Measurements from ENCODE around the gene NKAIN2. TPM values are rescaled to one million over a fixed set of nuclear protein-coding genes. Genes with fewer than 3 reads are reported as not detected.

Gene NKAIN2
- total RNA-seq, 2 donors from 2014 or later, result 0.68 TPM; not detected in 1

DNA sequence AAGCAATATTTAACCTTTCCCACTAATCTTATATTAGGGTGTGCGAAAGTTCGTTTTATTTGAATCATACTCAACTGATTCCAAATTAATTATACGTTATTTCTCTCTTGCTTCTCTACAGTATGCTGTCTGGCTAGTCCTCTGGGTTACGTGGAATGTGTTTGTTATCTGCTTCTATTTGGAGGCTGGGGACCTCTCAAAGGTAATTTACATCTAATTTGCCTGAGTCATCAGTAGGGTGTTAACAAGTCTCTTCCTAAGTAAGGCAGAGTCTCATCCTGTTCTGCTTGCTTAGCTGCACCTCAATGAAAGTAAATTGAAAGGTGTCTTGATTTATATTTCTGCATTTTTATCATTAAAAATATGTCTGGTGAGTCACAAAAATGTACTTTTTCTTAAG lies 551.5 kb downstream of the NKAIN2 start:
- no peak overlapping the region for H3K27ac ChIP-seq
- WGBS, result 88% methylated on average over 4 of the region's 4 CpGs
- H3K9me3 ChIP-seq, result no peaks in the 10 kb centered on the region
- H3K36me3 ChIP-seq, result no peaks in the 10 kb centered on the region
- no peaks in the 10 kb centered on the region for H3K4me1 ChIP-seq (replicated peaks)
- no peak for DNase-seq (ENCODE audit: low spot score)
- intact Hi-C loops (cut with DNase I), result no loop called here
- H3K4me3 ChIP-seq, result no peak overlapping the region
- TF ChIP-seq POLR2A (IDR thresholded peaks at IDR 0.05), result no peak
- TF ChIP-seq CTCF (IDR thresholded peaks at IDR 0.05), result no peak
- no peak for TF ChIP-seq POLR2AphosphoS5 (IDR thresholded peaks at IDR 0.05)
- no peaks in the 10 kb centered on the region for H3K27me3 ChIP-seq (replicated peaks; ENCODE audit: insufficient read depth)

DNA sequence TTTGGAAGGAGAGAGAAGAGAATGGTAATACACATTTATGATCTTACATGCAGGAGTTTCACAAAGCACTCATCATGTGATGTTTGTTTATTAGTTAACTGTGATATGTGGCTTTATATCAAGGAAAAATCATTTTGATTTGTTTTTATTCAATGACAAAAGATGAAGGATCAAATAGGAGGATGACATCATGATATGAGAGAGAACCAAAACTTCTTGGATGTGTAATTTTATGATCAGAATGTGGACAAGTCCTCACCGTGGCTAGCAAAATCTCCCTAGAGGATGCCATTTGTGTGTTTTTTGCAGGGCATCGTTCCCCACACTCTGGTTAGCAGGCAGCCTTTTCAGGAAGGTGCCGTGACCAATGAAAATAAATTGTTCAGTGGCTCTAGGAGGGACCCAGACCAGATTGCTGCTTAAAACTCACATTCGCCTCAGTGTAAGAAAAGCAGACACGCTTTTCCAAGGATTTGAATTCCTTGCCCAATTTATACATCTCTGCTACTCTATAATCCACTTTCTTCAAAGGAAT lies 552.7 kb downstream of the NKAIN2 start:
- Histone ChIP-seq H3K4me1 (replicated peaks) (no peaks in the 10 kb centered on the region), H3K4me3 (no peak overlapping the region), H3K27ac (no peak overlapping the region), H3K9me3 (no peaks in the 10 kb centered on the region), H3K36me3 (no peaks in the 10 kb centered on the region), H3K27me3 (replicated peaks; ENCODE audit: insufficient read depth) (no peaks in the 10 kb centered on the region)
- WGBS, result 75% methylated on average over 5 of the region's 5 CpGs
- intact Hi-C loops (cut with DNase I), result no loop called here
- no peak for DNase-seq (ENCODE audit: low spot score)
- no peak for TF ChIP-seq POLR2AphosphoS5 (IDR thresholded peaks at IDR 0.05)
- no peak for TF ChIP-seq POLR2A (IDR thresholded peaks at IDR 0.05)
- no peak for TF ChIP-seq CTCF (IDR thresholded peaks at IDR 0.05)

DNA sequence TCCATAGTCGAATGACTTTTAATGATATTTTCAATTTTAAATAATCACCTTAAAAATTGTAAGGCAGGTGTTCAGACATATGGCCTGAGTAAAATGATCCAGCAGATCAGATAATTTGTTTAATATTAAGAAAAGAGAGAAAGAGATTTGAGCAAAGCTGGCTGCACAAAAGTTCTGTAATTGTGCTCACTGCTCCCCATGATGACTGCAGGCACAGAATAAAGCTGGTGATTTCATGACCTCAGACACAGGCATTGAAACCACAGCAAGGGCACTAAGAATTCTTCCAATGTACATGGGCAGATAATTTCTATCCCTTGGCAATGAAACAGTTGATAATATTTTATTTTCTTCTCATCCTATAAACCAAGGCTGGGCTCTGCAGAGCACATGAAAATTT lies 553.1 kb downstream of the NKAIN2 start:
- no peak overlapping the region for H3K4me3 ChIP-seq
- intact Hi-C loops (cut with DNase I), result no loop called here
- WGBS, result 83% methylated on average over 1 of the region's 1 CpG

DNA sequence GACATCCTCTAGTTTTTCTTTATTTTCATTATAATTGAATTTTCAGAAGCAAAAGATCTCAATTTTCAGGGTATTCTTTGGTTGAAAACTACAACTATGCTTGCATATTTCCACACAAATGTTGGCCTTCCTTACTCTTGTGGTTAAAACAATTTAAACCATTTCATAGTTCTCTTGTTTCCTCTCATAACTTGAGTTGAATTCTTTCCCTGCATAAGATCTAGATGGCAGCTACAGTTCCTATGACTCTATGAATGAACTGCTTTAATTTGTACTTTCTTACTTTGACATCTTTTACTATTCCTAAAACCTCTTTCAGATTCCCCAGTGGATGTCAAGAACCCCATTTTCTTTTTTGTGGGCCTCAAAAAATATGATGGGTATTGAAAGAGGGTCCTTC lies 564.5 kb downstream of the NKAIN2 start:
- H3K4me1 ChIP-seq (replicated peaks), result no peaks in the 10 kb centered on the region
- no peak for DNase-seq (ENCODE audit: low spot score)
- H3K4me3 ChIP-seq, result no peak overlapping the region
- no peaks in the 10 kb centered on the region for H3K9me3 ChIP-seq
- intact Hi-C loops (cut with DNase I), result no loop called here
- TF ChIP-seq POLR2A (IDR thresholded peaks at IDR 0.05), result no peak
- no peaks in the 10 kb centered on the region for H3K36me3 ChIP-seq
- no peaks in the 10 kb centered on the region for H3K27me3 ChIP-seq (replicated peaks; ENCODE audit: insufficient read depth)
- H3K27ac ChIP-seq, result no peak overlapping the region

More for the DNA sequence above, 553.1 kb downstream of the NKAIN2 start:
- Histone ChIP-seq H3K9me3 (no peaks in the 10 kb centered on the region), H3K27me3 (replicated peaks; ENCODE audit: insufficient read depth) (no peaks in the 10 kb centered on the region), H3K36me3 (no peaks in the 10 kb centered on the region), H3K27ac (no peak overlapping the region), H3K4me1 (replicated peaks) (no peaks in the 10 kb centered on the region)
- no peak for DNase-seq (ENCODE audit: low spot score)
- TF ChIP-seq CTCF (IDR thresholded peaks at IDR 0.05) (no peak), POLR2AphosphoS5 (IDR thresholded peaks at IDR 0.05) (no peak), POLR2A (IDR thresholded peaks at IDR 0.05) (no peak)

GRCh38 chr6:124371974-124372475 lies 568.4 kb downstream of the NKAIN2 start:
- 33% methylated on average over 2 of the region's 2 CpGs for WGBS
- Histone ChIP-seq H3K4me3 (no peak overlapping the region), H3K27me3 (replicated peaks; ENCODE audit: insufficient read depth) (no peaks in the 10 kb centered on the region), H3K36me3 (no peaks in the 10 kb centered on the region), H3K27ac (no peak overlapping the region), H3K4me1 (replicated peaks) (no peaks in the 10 kb centered on the region), H3K9me3 (no peaks in the 10 kb centered on the region)
- no peak for TF ChIP-seq POLR2AphosphoS5 (IDR thresholded peaks at IDR 0.05)
- TF ChIP-seq CTCF (IDR thresholded peaks at IDR 0.05), result no peak
- no peak for TF ChIP-seq POLR2A (IDR thresholded peaks at IDR 0.05)
- no peak for DNase-seq (ENCODE audit: low spot score)
- intact Hi-C loops (cut with DNase I), result no loop called here
